Smooth muscle cell (in vitro differentiated cells): Measurements from ENCODE around the gene BEST2. TPM values are rescaled to one million over a fixed set of nuclear protein-coding genes. Genes with fewer than 3 reads are reported as not detected.
"Not testable (repeated sequence)": the region's sequence is repeated elsewhere in the genome, so short reads cannot be mapped to it uniquely, and the experiment has no call there.

Source experiments
- DNase-seq: peaks from one replicate; lab custom pipeline; 2025; ENCODE audit not compliant: unreplicated experiment; lab: John Stamatoyannopoulos, UW
- H2AFZ ChIP-seq: fragments of 200-600 bp; sonication (generic); 2 replicates; pipeline ENCODE4 v1.6.0; 2016; ENCODE audit warnings: antibody characterized with exemption, low read depth, mild to moderate bottlenecking
- H3F3A ChIP-seq: fragments of 200-600 bp; sonication (generic); 2 replicates; pipeline ENCODE4 v1.6.0; 2017; ENCODE audit warnings: antibody characterized with exemption, low read depth
- H3K27ac ChIP-seq: fragments of 200-600 bp; sonication (generic); 2 replicates; pipeline ENCODE4 v1.5.1; 2016; ENCODE audit warnings: low read depth, mild to moderate bottlenecking
- H3K27me3 ChIP-seq: fragments of 200-600 bp; sonication (generic); 2 replicates; pipeline ENCODE4 v1.6.1; 2016; ENCODE audit warnings: low read depth, mild to moderate bottlenecking
- H3K36me3 ChIP-seq: fragments of 200-600 bp; sonication (generic); 2 replicates; pipeline ENCODE4 v1.5.1; 2016; ENCODE audit warnings: low read depth
- H3K4me1 ChIP-seq: fragments of 200-600 bp; sonication (generic); 2 replicates; pipeline ENCODE4 v1.5.1; 2016; ENCODE audit warnings: low read depth
- H3K4me2 ChIP-seq: fragments of 200-600 bp; sonication (generic); 2 replicates; pipeline ENCODE4 v1.6.0; 2016; ENCODE audit warnings: mild to moderate bottlenecking
- H3K4me3 ChIP-seq: fragments of 200-600 bp; sonication (generic); 2 replicates; pipeline ENCODE4 v1.5.1; 2016; ENCODE audit warnings: mild to moderate bottlenecking
- H3K79me2 ChIP-seq: fragments of 200-600 bp; sonication (generic); 2 replicates; pipeline ENCODE4 v1.6.0; 2016; ENCODE audit warnings: low read depth, mild to moderate bottlenecking
- H3K9ac ChIP-seq: fragments of 200-600 bp; sonication (generic); 2 replicates; pipeline ENCODE4 v1.6.0; 2016; ENCODE audit warnings: low read depth
- H3K9me3 ChIP-seq: fragments of 200-600 bp; sonication (generic); replicated peaks from 2 replicates; pipeline ENCODE4 v1.5.1; 2016; ENCODE audit warnings: low read depth
- H4K20me1 ChIP-seq: fragments of 200-600 bp; sonication (generic); 2 replicates; pipeline ENCODE4 v1.6.0; 2016; ENCODE audit warnings: low read depth
- WGBS: methylation state at CpG from one replicate; pipeline ENCODE4 v1.1.7; 2016; ENCODE audit warnings: low lambda C conversion rate; 5-methylcytosine and 5-hydroxymethylcytosine counted together
- polyA plus RNA-seq: library from polyadenylated mRNA; unstranded; fragments of >200 nt; fragmentation: Nextera tagmentation; extraction: Ambion mirVana; gene quantifications from 2 replicates; pipeline ENCODE4 v1.2.1, GENCODE V29; 2016
- total RNA-seq: library from RNA; depleted of rRNA; stranded (reverse); fragments of >200 nt; gene quantifications from 2 replicates; pipeline ENCODE4 v1.2.3, GENCODE V29; 2014
- TF ChIP-seq, protein P1 (sequence below): fragments of 200-600 bp; sonication (generic); IDR thresholded peaks from 2 replicates; pipeline ENCODE4 v1.5.1; 2017; ENCODE audit warnings: borderline replicate concordance, mild to moderate bottlenecking, antibody characterized with exemption; ENCODE audit not compliant: insufficient read depth, poor library complexity, severe bottlenecking

BEST2 gene
- total and polyA plus RNA-seq, 2 experiments from 2014 or later, result not detected

DNA sequence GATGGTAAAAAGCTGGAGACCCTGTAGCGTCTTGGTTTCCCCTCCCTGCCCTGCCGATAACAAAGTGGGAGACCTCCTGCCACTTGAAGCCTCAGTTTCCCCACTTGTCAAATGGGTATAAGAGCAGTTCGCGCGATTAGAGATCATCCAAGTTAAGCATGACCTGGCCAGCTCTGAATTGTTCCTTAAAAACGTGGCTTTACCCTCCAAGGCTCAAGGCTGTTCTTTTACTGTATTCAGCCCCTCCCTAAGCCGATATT is 28.3 kb upstream of the BEST2 start:
- H3K36me3 ChIP-seq, result no peaks in the 10 kb centered on the region
- no peak for DNase-seq
- peaks cover 7% of the 10 kb centered on the region for H3K4me1 ChIP-seq
- peak overlapping the region; percentile 96 for H3K4me2 ChIP-seq
- H3K27me3 ChIP-seq, result no peaks in the 10 kb centered on the region
- TF ChIP-seq, protein P1, sequence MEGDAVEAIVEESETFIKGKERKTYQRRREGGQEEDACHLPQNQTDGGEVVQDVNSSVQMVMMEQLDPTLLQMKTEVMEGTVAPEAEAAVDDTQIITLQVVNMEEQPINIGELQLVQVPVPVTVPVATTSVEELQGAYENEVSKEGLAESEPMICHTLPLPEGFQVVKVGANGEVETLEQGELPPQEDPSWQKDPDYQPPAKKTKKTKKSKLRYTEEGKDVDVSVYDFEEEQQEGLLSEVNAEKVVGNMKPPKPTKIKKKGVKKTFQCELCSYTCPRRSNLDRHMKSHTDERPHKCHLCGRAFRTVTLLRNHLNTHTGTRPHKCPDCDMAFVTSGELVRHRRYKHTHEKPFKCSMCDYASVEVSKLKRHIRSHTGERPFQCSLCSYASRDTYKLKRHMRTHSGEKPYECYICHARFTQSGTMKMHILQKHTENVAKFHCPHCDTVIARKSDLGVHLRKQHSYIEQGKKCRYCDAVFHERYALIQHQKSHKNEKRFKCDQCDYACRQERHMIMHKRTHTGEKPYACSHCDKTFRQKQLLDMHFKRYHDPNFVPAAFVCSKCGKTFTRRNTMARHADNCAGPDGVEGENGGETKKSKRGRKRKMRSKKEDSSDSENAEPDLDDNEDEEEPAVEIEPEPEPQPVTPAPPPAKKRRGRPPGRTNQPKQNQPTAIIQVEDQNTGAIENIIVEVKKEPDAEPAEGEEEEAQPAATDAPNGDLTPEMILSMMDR, result no peak
- peak overlapping the region; percentile 69 for H3K27ac ChIP-seq
- WGBS, result 2% methylated on average over 7 of the region's 7 CpGs
- H4K20me1 ChIP-seq, result peaks cover 24% of the 10 kb centered on the region
- no peaks in the 10 kb centered on the region for H3K9me3 ChIP-seq
- peak overlapping the region; percentile 82 for H3K4me3 ChIP-seq
- H2AFZ ChIP-seq, result peak overlapping the region; percentile 54
- H3F3A ChIP-seq, result peaks cover 8% of the 10 kb centered on the region
- H3K79me2 ChIP-seq, result peaks cover 37% of the 10 kb centered on the region
- H3K9ac ChIP-seq, result peak overlapping the region; percentile 37

DNA sequence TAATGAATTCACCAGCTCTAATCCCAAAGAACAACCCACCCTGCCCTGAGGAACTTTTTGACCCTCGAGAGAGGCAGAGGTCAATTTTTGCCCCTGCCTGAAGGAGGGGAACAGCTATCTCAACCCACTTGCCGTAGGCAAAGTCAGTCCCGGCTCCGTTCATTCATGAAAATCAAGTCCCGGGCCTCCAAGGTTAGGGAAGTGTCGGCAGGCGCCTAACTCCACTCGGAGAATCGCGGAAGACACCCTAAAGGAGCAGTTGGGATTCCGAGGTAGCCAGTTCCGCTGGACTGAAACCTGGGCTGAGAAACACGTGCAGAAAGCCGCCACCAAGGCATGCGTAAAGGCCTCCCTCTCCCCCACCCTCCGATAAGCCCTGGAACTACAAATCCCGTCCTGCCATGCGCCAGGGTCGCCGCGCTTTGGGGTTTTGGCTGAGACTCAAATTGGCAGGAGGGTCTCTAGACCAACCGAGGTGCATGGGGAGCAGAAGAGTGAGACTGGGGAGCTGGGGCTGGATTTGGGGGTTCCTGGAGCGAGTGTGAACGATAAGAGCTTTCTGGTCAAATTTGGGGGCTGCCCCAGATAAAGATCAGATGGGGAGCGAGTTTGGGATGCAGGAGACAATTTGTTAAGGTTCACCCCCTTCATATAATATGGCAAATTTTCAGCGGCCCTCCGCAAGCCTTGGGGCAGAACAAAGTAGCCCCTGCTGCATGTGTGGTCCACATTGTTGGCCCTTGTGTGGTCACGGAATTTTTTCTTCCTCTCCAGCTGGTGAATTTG is 27.8 kb upstream of the BEST2 start, which contains the start of gene TNPO2:
TNPO2 (minus strand) TSS at position 292 of the 786 bp plus-strand sequence. CDS start 2,955 bp downstream, outside the sequence.
- Histone ChIP-seq H4K20me1 (peaks cover 19% of the 10 kb centered on the region), H3K4me3 (peak within 1 kb of the TSS; percentile 82), H3K36me3 (no peaks in the 10 kb centered on the region), H3K27me3 (no peaks in the 10 kb centered on the region), H3K27ac (peak within 1 kb of the TSS; percentile 69), H2AFZ (peak within 1 kb of the TSS; percentile 59), H3K79me2 (peaks cover 31% of the 10 kb centered on the region), H3K9ac (peak within 1 kb of the TSS; percentile 37), H3K9me3 (no peaks in the 10 kb centered on the region), H3F3A (peaks cover 8% of the 10 kb centered on the region), H3K4me2 (peak within 1 kb of the TSS; percentile 96), H3K4me1 (peaks cover 7% of the 10 kb centered on the region)
- 5% methylated on average over 28 of the region's 28 CpGs for WGBS
- TF ChIP-seq, protein P1, result no peak
- DNase-seq, result no peak

DNA sequence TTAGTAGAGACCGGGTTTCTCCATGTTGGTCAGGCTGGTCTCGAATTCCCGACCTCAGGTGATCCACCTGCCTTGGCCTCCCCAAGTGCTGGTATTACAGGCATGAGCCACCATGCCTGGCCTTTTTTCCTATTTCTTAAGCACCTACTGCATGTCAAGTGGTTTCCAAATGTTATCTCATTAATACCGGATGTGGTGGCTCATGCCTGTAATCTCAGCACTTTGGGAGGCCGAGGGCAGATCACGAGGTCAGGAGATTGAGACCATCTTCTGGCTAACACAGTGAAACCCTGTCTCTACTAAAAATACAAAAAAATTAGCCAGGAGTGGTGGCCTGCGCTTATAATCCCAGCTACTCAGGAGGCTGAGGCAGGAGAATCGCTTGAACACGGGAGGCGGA is 26.0 kb upstream of the BEST2 start:
- H3K9ac ChIP-seq, DNase-seq, H3K27me3 ChIP-seq, H3K9me3 ChIP-seq, H3K36me3 ChIP-seq, H3F3A ChIP-seq, H3K4me1 ChIP-seq, H3K4me2 ChIP-seq, H3K4me3 ChIP-seq, H3K27ac ChIP-seq, H2AFZ ChIP-seq: not testable (repeated sequence)
- Histone ChIP-seq H3K79me2 (peaks cover 22% of the 10 kb centered on the region), H4K20me1 (peaks cover 12% of the 10 kb centered on the region)
- 93% methylated on average over 10 of the region's 10 CpGs for WGBS

DNA sequence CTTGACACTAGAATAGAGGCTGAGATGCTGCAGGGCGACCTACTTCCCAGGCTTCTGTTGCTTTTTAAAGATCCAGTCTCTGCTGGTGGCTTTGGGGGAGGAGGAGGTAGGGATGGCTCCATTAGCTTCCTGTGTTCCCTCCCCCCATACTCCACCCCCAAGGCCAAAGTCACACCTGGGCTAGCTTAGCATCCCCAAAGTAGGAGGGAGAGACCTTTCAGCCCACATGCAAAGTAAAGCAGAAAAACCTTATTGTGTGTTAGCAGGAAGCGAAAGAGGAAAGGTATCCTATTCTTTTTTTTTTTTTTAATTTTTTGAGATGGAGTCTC is 24.6 kb upstream of the BEST2 start:
- H3K36me3 ChIP-seq, result no peaks in the 10 kb centered on the region
- no peaks in the 10 kb centered on the region for H3K4me1 ChIP-seq
- no peak overlapping the region for H3K4me3 ChIP-seq
- H3F3A ChIP-seq, result no peaks in the 10 kb centered on the region
- WGBS, result 90% methylated on average over 2 of the region's 2 CpGs
- peaks cover 23% of the 10 kb centered on the region for H4K20me1 ChIP-seq
- TF ChIP-seq, protein P1, result no peak
- no peak overlapping the region for H3K9ac ChIP-seq
- peaks cover 23% of the 10 kb centered on the region for H3K79me2 ChIP-seq
- H3K27me3 ChIP-seq, result no peaks in the 10 kb centered on the region
- no peak overlapping the region for H3K27ac ChIP-seq
- no peak overlapping the region for H3K4me2 ChIP-seq
- H2AFZ ChIP-seq, result no peak overlapping the region
- no peaks in the 10 kb centered on the region for H3K9me3 ChIP-seq
- DNase-seq, result no peak
